Activated CD4-positive, alpha-beta T cell treated with anti-CD3 and anti-CD28 coated beads, Interleukin-10, Interleukin-2, amounts not matched to agents 100 ng/mL and 50 ng/mL, durations not matched to agents 16 hours and 8 hours (primary cell): ENCODE measurements around the gene UBE2A.

Experiments
- DNase-seq: peaks from one replicate; pipeline ENCODE4 v3.0.0-alpha.2; 2020

UBE2A gene

GRCh38 chrX:119614776-119615175 is 40.4 kb downstream of the UBE2A start:
- DNase-seq, result no peak

- no peak for DNase-seq
Measured at GRCh38 chrX:119617517-119618164, 43.3 kb downstream of the UBE2A start.

- no peak for DNase-seq
Measured at GRCh38 chrX:119618439-119618838, 44.1 kb downstream of the UBE2A start.

- no peak for DNase-seq
Measured at GRCh38 chrX:119622356-119623232, 48.2 kb downstream of the UBE2A start.

- DNase-seq, result no peak
Measured at GRCh38 chrX:119624417-119624816, 50.1 kb downstream of the UBE2A start.

GRCh38 chrX:119624951-119625668 is 50.7 kb downstream of the UBE2A start:
- no peak for DNase-seq

- DNase-seq, result no peak
Measured at GRCh38 chrX:119625843-119626242, 51.5 kb downstream of the UBE2A start.
